Measurements from ENCODE around the gene CDIPT. TPM values are rescaled to one million over a fixed set of nuclear protein-coding genes. Genes with fewer than 3 reads are reported as not detected.

Gene CDIPT
- total RNA-seq, 1 donor from 2014 or later, result 83.3 TPM

GRCh38 chr16:29820730-29821642 is 42.0 kb downstream of the CDIPT start:
- no peak for TF ChIP-seq CTCF (conservative IDR thresholded peaks at IDR 0.05; ENCODE audit: low read depth, low read length)
- H3K4me3 ChIP-seq (ENCODE audit: low read depth, low read length), result peak overlapping the region; percentile 76
- no peak for DNase-seq (ENCODE audit: low read depth)

GRCh38 chr16:29820271-29820701 is 42.7 kb downstream of the CDIPT start, which contains the start of gene MVP:
MVP (plus strand) TSS chr16:29820462; CDS start chr16:29830550, 10,088 bp downstream.
- TF ChIP-seq CTCF (conservative IDR thresholded peaks at IDR 0.05; ENCODE audit: low read depth, low read length), result no peak
- no peak for DNase-seq (ENCODE audit: low read depth)

GRCh38 chr16:29819506-29819905 is 43.5 kb downstream of the CDIPT start:
- TF ChIP-seq CTCF (conservative IDR thresholded peaks at IDR 0.05; ENCODE audit: low read depth, low read length), result peak; percentile 63
- H3K4me3 ChIP-seq (ENCODE audit: low read depth, low read length), result peak overlapping the region; percentile 76
- no peak for DNase-seq (ENCODE audit: low read depth)

More at GRCh38 chr16:29820271-29820701, 42.7 kb downstream of the CDIPT start, which contains the start of gene MVP:
- H3K4me3 ChIP-seq (ENCODE audit: low read depth, low read length), result peak within 1 kb of the TSS; percentile 76

GRCh38 chr16:29818082-29818481 is 44.9 kb downstream of the CDIPT start:
- no peak for TF ChIP-seq CTCF (conservative IDR thresholded peaks at IDR 0.05; ENCODE audit: low read depth, low read length)
- DNase-seq (ENCODE audit: low read depth), result no peak
- H3K4me3 ChIP-seq (ENCODE audit: low read depth, low read length), result no peak overlapping the region

- peak; percentile 19 for TF ChIP-seq CTCF (conservative IDR thresholded peaks at IDR 0.05; ENCODE audit: low read depth, low read length)
- DNase-seq (ENCODE audit: low read depth), result no peak
- peak overlapping the region; percentile 83 for H3K4me3 ChIP-seq (ENCODE audit: low read depth, low read length)
Observed at GRCh38 chr16:29816694-29817441, 46.2 kb downstream of the CDIPT start.

GRCh38 chr16:29815793-29816693 is 47.0 kb downstream of the CDIPT start, which contains the start of gene PAGR1:
PAGR1 (plus strand) TSS chr16:29816152; CDS start chr16:29816526, 374 bp downstream.
- peak; percentile 93 for DNase-seq (ENCODE audit: low read depth)
- TF ChIP-seq CTCF (conservative IDR thresholded peaks at IDR 0.05; ENCODE audit: low read depth, low read length), result peak; percentile 83
- peak within 1 kb of the TSS; percentile 83 for H3K4me3 ChIP-seq (ENCODE audit: low read depth, low read length)

Measured in epithelial cell of proximal tubule (primary cell).